DND-41 (cell line): ENCODE data around the gene SEC24C.

Experiments
- ATAC-seq: fragments of 200-7000 bp; cut with Tn5 transposase; 3 replicates; pipeline ENCODE4 v1.9.1; 2021; ENCODE audit warnings: low read depth; ENCODE audit not compliant: insufficient read depth
- DNase-seq: peaks from one replicate; pipeline ENCODE4 v3.0.0-alpha.2; 2020
- H2AFZ ChIP-seq: 2 replicates; pipeline ENCODE4 v1.6.0; 2012; ENCODE audit warnings: low read depth, low read length
- H3K27ac ChIP-seq: 2 replicates; pipeline ENCODE4 v1.5.1; 2012; ENCODE audit warnings: low read length, inconsistent platforms
- H3K27me3 ChIP-seq: fragments of 200-600 bp; sonication (generic); 2 replicates; pipeline ENCODE4 v1.6.0; 2012; ENCODE audit warnings: low read length, mild to moderate bottlenecking, inconsistent platforms; ENCODE audit not compliant: insufficient read depth, poor library complexity
- H3K36me3 ChIP-seq: 2 replicates; pipeline ENCODE4 v1.5.1; 2012; ENCODE audit warnings: low read length, inconsistent platforms; ENCODE audit not compliant: insufficient read depth
- H3K4me1 ChIP-seq: 2 replicates; pipeline ENCODE4 v1.5.1; 2012; ENCODE audit warnings: mild to moderate bottlenecking, low read length; ENCODE audit not compliant: insufficient read depth
- H3K4me2 ChIP-seq: 2 replicates; pipeline ENCODE4 v1.6.0; 2012; ENCODE audit warnings: mild to moderate bottlenecking, moderate library complexity, low read length, inconsistent platforms; ENCODE audit not compliant: insufficient read depth
- H3K4me3 ChIP-seq, 2 experiments: fragments of 200-600 bp in 1 of 2; shearing (Covaris generic) in 1 of 2; 2 replicates each; pipeline ENCODE4 v1.5.1; 2012 to 2016; ENCODE audit warnings: inconsistent platforms in 2 of 2, low read length in 2 of 2, mild to moderate bottlenecking in 2 of 2, low read depth in 1 of 2, moderate library complexity in 1 of 2
- H3K79me2 ChIP-seq: 2 replicates; pipeline ENCODE4 v1.6.0; 2012; ENCODE audit warnings: low read length, inconsistent platforms; ENCODE audit not compliant: insufficient read depth
- H3K9ac ChIP-seq: 2 replicates; pipeline ENCODE4 v1.6.0; 2012; ENCODE audit warnings: low read depth, mild to moderate bottlenecking, inconsistent platforms, low read length, moderate library complexity
- H3K9me3 ChIP-seq: 2 replicates; pipeline ENCODE4 v1.5.1; 2012; ENCODE audit warnings: low read length, moderate library complexity, mild to moderate bottlenecking, inconsistent platforms; ENCODE audit not compliant: insufficient read depth, severe bottlenecking
- H4K20me1 ChIP-seq: 2 replicates; pipeline ENCODE4 v1.6.0; 2012; ENCODE audit warnings: low read length; ENCODE audit not compliant: insufficient read depth
- EZH2 ChIP-seq: IDR thresholded peaks from 3 replicates; pipeline ENCODE4 v1.6.1; 2012; ENCODE audit warnings: borderline replicate concordance, low read depth, mild to moderate bottlenecking, moderate library complexity, low read length, inconsistent platforms; ENCODE audit not compliant: severe bottlenecking
- TF ChIP-seq, protein P1 (sequence below): IDR thresholded peaks from 2 replicates; pipeline ENCODE4 v1.5.1; 2012; ENCODE audit warnings: borderline replicate concordance, low read length, moderate library complexity, mild to moderate bottlenecking; ENCODE audit not compliant: poor library complexity, severe bottlenecking; ENCODE audit errors: extremely low read depth

The SEC24C gene

DNA sequence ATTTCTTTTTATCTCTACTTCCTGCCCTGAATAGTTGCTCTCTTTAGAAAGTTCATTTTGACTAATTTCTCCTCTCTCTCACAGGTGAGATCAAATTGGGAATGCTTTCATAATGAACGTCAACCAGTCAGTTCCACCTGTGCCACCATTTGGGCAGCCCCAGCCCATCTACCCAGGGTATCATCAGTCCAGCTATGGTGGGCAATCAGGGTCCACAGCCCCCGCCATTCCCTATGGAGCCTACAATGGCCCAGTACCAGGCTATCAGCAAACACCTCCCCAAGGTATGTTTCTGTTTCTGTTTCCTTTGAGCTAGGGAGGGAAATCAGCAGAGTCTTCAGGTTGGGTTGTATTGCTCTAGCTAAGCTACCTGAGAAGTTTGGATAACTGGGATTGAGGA is 2.5 kb downstream of the SEC24C start:
- Histone ChIP-seq H3K4me3 (no peak overlapping the region), H4K20me1 (peaks cover 19% of the 10 kb centered on the region), H3K36me3 (peaks cover 48% of the 10 kb centered on the region), H3K4me1 (peaks cover 46% of the 10 kb centered on the region), H3K27me3 (no peaks in the 10 kb centered on the region), H3K9me3 (no peaks in the 10 kb centered on the region), H3K4me2 (peak overlapping the region; percentile 29; the same call in 1 of the 2 replicates), H3K27ac (no peak overlapping the region), H2AFZ (no peak overlapping the region), H3K9ac (no peak overlapping the region), H3K79me2 (peaks cover 83% of the 10 kb centered on the region)
- ATAC-seq (no peak), DNase-seq (no peak)
- TF ChIP-seq EZH2: no peak
- TF ChIP-seq, protein P1, sequence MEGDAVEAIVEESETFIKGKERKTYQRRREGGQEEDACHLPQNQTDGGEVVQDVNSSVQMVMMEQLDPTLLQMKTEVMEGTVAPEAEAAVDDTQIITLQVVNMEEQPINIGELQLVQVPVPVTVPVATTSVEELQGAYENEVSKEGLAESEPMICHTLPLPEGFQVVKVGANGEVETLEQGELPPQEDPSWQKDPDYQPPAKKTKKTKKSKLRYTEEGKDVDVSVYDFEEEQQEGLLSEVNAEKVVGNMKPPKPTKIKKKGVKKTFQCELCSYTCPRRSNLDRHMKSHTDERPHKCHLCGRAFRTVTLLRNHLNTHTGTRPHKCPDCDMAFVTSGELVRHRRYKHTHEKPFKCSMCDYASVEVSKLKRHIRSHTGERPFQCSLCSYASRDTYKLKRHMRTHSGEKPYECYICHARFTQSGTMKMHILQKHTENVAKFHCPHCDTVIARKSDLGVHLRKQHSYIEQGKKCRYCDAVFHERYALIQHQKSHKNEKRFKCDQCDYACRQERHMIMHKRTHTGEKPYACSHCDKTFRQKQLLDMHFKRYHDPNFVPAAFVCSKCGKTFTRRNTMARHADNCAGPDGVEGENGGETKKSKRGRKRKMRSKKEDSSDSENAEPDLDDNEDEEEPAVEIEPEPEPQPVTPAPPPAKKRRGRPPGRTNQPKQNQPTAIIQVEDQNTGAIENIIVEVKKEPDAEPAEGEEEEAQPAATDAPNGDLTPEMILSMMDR: no peak

DNA sequence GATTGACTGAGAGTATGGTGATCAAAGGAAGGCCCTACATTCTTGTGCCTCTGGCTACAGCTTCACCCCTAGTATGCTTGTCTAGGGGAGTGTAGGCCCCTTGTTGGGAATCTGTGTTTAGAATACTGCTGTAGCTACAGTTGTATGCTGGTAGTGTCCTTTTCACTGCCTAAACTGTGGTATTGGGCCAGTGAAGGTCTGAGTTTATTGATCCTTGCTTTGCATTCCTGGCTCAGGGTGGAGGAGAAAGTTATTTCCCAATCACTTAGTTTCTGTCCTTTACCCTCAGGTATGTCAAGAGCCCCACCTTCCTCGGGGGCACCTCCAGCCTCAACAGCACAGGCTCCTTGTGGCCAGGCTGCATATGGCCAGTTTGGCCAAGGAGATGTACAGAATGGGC is 6.6 kb downstream of the SEC24C start:
- H3K79me2 ChIP-seq: peaks cover 56% of the 10 kb centered on the region
- TF ChIP-seq EZH2: no peak
- TF ChIP-seq, protein P1: no peak
- no peak overlapping the region for H3K4me2 ChIP-seq
- peaks cover 82% of the 10 kb centered on the region for H3K36me3 ChIP-seq
- no peak overlapping the region for H2AFZ ChIP-seq
- H3K27me3 ChIP-seq: no peaks in the 10 kb centered on the region
- no peak overlapping the region for H3K27ac ChIP-seq
- H3K4me1 ChIP-seq: peaks cover 16% of the 10 kb centered on the region
- no peak overlapping the region for H3K4me3 ChIP-seq
- H3K9ac ChIP-seq: no peak overlapping the region
- DNase-seq (no peak), ATAC-seq (no peak)
- peaks cover 20% of the 10 kb centered on the region for H4K20me1 ChIP-seq
- no peaks in the 10 kb centered on the region for H3K9me3 ChIP-seq

GRCh38 chr10:73756183-73756582 is 12.0 kb downstream of the SEC24C start:
- Histone ChIP-seq H3K9ac (no peak overlapping the region), H3K27ac (no peak overlapping the region), H3K4me2 (no peak overlapping the region), H3K4me1 (no peaks in the 10 kb centered on the region), H2AFZ (no peak overlapping the region), H3K4me3 (no peak overlapping the region), H4K20me1 (peaks cover 7% of the 10 kb centered on the region; the same call in 1 of the 2 replicates), H3K27me3 (no peaks in the 10 kb centered on the region), H3K9me3 (no peaks in the 10 kb centered on the region), H3K36me3 (peaks cover 74% of the 10 kb centered on the region), H3K79me2 (peaks cover 34% of the 10 kb centered on the region)
- no peak for DNase-seq
- ATAC-seq: no peak
- TF ChIP-seq, protein P1: no peak
- TF ChIP-seq EZH2: no peak
